T-helper 1 cell (primary cell): ENCODE data around the gene MLPH.

Source experiments
- DNase-seq, 5 donors: peaks; one replicate each; pipeline ENCODE4 v3.0.0-alpha.2; 2012 to 2020

MLPH gene

DNA sequence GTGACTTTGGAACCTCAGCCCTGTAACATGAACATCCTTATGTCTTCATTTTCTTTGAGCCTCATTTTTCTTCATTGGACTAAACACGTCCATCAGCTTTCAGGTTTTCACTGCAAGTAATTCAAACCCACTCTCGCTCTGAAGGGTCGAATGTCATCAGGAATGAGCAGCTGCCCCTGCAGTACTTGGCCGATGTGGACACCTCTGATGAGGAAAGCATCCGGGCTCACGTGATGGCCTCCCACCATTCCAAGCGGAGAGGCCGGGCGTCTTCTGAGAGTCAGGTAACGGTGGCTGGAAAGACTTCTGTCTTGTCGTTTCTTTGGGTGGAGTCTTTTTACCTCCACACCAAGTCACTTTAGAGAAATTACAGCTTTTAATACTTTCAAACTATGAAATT lies 40.2 kb downstream of the MLPH start:
- no peak for DNase-seq

DNA sequence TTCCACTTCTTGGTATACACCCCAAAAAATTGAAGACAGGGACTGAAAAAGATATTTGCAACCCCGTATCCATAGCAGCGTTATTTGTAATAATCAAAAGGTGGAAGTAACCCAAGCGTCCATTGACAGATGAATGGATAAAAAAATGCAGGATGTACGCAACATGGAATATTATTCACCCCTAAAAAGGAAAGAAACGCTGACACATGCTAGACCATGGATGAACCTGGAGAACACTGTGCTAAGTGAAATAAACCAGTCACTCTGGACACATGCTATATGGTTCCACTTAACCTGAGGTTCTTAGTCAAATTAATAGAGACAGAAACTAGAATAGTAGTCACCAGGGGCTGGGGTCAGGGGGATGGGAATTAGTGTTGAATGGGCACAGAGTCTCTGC lies 40.7 kb downstream of the MLPH start:
- no peak for DNase-seq

DNA sequence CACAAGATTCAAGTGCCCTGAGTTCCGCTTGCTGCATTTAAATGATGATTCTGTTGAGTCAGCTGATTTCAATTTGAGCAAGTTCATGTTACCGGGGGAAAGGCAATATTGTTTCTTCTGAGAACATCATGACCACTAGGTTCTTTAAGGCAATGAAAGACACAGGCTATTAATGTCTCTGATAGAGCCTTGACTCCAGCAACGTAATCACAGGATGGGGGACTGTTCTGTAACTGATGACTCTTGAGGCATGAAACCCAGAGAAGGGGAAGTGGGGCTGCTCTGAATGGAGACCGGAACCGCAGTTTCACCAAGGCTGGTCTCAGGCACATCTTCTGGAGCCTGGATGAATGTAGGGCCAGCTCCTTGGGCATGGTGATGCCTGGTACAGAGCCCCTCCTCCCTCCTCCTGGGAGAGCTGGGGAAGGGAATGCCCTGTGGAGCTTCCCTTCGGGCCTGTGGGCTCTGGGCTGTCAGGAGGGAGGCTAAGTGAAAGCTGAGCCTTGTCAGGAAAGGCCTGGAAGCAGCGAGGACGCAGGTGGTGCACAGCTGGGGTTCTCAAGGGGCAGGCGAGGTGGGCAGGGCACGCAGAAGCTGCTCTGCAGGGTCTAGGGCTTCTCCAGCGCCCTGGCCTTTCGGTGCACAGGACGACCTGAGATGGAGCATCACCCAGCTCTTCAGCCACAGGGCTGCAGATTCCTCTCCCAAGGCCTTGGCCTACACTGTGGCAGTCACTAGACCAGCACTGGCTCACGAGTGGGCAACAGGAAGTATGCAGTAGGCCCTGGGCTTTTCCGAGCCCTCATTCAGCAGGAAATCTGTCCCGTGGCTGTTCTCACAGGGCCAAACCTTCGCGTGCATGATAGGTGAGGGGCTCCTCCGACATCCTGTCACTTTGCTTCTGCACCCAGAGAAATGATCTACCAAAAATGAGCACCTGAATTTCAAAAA lies 42.7 kb downstream of the MLPH start:
- no peak for DNase-seq

DNA sequence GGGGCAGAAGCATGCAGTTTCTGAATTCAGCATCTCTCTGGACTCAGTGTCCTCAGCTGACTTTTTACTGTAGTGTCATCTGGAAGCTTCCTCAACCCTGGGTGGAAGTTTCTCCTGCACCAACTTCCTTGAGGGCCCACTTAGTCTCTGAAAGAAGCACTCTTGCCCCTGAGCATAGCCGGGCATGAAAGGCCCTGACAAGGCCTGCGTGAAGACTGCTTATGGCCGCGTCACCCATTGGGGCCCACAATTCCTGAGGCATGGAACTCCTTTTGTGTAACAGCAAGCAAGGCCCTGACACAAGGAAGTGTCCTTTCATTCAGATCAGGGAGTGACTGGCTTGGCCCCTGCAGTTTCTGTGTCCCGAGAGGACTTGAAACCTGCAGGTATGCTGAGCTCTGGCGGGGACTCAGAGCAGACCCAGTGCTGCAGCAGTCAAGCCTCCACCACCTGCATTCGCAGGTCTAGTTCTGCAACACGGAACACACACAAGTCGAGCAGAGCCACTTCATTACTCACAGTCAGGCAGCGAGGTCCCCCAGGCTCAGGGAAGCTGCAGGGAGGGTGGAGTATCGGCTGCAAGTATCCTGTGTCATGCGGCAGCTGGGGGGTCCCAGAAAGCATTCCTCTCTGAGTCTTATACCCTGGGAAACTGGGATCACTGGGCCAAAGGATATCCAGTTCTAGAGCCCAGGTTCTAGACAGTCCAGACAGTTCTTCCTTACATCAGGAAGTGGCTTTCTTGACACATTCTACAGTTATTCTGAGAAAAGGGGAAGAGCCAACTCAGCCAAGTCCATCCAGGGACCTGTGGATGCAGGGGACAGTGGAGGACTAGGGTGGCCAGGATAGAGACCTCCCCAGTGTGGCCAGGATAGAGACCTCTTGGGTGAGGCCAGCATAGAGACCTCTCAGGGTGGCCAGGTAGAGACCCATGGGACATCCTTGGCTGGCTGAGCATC lies 43.7 kb downstream of the MLPH start:
- DNase-seq, result no peak

DNA sequence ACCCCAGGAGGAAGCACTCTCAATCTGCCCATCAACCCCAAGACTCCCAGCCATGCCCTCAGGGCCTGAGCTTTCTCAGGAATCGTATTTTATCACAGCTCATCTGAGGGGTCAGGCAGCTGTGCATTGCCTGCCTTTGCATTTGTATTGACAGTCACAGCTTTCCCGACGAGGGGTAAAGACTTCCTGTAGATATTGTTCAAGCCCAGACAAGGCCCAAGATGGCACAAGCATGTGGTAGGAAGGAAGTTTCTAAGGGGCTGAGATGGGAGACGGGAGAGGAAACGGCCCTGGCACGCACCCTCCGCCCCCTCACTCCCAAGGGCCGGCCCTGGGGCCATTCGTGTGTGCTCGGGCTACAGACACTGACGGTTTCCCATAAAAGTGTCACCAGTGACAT lies 45.1 kb downstream of the MLPH start:
- no peak for DNase-seq

DNA sequence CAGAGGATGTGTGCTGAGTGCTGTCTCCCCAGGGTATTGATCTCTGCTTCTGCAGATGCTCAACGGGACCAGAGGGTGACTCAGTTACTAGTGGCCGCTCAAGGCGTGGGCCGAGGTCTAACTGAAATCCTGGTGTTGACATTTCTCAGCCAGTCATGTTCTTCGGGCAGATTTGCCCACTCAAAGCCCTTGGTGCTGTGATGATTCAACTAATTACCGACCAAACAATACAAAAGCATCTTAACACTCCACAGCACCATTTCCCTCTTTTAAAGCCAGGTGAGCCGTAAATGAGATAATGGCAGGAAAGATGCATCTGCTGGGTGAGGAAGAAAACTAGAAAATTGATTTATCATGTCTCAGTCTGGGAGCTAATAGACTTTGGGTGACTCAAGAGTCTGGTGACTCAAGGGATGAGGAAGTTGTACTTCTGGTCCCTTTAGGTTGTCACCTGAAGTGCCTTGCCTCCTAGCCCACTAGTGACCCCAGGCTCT lies 46.7 kb downstream of the MLPH start:
- no peak for DNase-seq

DNA sequence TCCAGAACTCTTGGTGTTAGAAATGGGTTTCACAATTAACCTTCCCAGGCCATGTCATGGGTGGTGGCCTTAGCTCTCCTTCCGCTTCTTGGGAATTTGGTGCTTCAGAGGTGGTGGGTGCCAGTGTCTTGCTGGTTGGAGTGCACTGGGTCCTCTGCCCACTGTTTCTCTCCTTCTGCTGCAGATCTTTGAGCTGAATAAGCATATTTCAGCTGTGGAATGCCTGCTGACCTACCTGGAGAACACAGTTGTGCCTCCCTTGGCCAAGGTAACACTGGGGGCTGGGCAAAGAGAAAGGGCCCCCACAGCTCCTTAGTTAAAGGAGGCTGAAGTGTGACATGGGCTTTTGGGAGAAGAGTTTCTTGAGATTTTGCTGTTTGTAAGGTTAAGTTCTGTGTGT lies 47.3 kb downstream of the MLPH start:
- no peak for DNase-seq

DNA sequence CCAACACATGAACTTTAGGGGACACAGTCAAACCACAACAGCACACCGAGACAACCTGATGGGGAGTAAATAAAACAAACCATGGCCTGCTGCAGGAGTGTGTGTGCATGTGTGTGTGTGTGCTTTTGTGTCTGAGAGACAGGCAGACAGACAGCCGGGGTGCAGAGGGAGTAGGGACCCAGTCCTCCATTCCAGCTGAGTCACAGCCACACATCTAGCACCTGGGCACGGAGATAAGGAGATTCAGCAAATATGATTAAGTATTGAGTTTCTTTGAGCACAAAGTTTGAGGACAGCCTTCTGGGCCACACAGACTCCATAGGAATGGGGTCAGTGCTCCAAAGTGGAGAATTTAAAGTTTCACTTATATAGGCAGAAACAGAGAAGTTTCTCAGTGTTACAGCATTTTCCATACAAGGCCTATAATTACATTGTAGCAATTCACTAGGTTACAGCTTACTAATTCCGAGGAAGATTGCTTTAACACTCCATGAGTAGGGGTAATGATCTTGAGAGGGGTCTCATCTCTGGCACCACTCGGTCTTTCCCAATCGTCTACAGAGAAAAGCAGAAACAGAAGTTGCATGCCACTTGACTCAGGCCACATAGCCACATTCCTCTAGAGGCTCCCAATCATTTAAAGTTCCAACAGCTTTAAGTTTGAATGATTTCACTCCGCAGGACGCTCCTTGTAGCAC lies 48.5 kb downstream of the MLPH start:
- DNase-seq, result no peak

DNA sequence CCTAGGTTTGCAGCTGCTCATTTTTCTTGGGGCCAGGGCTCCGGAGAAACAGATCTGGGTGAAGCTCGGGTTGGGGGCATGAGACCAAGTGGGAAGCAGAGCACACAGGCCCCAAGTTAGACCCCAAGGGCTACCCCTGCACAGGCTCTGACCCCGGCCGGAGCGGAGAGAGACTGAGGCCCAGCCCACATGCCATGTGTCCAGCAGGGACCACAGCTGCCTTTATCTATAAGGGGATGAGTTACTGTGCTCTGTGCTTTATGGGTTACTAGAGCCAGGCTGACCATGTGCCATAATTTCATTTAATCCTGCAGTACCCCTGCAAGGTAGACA lies 49.0 kb downstream of the MLPH start:
- DNase-seq, result no peak

DNA sequence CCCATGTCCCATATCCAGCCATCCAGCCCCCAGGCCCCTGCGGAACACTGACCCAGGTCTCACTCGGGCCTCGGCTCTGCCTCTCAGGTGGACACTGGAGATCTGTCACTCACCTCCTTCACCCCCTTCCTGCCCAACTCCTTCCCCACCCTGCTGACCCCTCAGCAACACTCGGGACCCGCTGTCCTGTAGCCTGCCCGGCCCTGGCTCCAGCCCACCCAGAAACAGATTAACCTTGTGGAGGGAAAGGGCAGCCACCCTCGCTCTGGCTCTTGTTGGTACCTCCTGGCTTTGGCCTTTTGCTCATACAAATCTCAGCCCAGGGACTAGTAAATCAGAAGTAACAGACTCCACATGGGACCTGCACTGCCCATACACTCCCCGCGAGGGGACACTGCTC lies 49.6 kb downstream of the MLPH start:
- DNase-seq, result no peak

DNA sequence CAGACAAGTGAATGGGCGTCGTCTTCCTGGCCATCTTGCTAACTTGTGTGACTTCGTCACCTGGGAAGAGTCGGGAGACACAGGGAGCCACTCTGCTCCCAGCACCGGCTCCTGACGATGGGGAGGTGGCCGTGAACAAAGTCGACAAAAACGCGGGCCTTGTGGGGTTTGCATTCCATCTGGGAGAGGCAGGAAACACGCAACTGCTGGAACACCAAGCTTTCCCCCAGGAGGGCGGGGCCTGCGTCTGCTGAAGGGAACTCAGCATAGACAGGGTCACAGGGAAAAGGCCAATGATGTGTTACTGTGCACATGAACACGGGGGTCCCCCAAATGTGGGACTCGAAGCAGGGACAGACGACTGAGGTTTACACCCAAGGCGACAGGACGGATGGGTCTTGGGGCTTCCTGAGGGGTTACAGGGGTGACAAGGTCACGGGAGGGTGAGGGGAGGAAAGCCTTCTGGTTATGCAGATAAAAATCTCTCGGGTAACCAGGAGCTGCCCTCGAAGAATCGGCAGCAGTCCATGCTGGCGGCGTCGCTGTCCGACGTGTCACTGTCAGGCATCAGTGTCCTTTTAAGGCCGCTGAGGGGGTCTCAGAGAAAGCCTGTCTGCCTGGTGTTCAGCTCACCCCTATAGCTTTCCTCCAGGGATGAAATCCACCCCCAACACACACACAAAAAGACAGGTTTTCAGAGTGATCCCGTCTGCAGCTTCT lies 51.1 kb downstream of the MLPH start:
- DNase-seq, result no peak

DNA sequence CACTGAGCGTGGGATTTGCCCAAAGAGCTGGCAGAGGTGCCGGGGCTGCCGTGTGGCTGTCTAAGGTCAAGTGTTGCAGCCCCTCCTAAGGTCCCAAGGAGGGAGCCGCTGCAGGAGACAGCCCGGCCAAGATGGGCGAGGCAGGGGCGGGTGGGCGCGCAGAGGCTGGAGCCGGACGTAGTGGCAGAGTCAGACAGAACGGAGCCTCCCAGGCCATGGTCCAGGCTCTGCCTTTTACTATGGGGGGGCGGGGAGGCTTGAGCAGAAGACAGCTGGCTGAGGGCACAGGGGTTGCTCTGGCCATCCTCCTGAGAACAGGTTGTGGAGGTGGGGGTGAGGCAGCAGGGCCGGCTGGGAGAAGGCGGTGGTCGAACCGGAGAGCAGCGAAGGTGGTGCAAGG lies 51.9 kb downstream of the MLPH start:
- no peak for DNase-seq

DNA sequence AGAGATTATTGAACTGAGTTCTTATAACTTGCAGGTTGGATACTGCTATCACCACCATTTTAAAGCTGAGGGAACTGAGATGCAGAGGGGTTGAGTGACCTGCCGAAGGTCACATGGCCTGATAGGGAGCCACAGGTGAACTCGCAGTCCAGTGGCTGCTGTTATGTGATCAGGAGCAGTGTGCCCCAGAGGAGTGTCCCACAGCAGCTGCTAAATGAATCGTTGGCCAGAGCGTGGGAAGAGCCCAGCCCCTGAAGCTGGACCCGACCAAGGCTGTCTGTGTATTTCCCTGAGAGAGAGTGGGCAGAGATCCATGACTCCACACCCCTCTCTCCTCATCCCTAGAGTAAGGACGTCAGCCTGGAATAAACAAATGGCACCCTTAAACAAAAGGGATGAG lies 52.6 kb downstream of the MLPH start:
- DNase-seq, result no peak

DNA sequence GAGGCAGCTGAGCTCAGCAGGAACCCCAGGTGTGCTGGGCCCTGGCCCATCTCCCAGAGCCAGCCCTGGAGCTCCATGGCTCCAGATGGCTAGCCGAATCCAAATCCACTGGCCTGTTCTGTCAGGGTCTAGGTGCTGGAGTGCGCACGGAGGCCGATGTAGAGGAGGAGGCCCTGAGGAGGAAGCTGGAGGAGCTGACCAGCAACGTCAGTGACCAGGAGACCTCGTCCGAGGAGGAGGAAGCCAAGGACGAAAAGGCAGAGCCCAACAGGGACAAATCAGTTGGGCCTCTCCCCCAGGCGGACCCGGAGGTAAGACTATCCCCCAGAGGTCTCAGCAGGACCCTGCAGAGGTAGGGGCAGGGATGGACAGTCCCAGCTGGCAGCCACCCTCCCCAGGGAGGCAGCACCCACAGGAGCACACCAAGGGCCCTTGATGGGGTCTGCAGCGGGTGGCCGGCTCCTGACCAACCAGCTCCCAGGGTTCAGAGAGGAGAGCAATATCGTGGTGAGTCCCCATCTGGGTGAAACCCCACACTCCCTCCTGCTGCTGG lies 53.2 kb downstream of the MLPH start:
- no peak for DNase-seq

DNA sequence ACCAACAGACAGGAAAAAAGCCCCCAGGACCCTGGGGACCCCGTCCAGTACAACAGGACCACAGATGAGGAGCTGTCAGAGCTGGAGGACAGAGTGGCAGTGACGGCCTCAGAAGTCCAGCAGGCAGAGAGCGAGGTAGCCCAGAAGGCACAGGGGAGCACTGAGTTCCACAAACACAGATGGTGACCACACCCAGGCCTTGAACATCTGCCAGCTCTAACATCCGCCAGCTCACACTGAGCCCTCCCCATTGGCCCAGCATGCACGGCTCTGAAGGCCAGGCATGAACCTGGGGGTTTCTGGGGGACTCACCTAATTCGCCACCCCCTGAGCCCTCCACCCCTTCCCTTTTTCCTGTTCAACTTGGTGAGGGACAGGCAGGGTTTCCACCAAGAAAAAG lies 53.8 kb downstream of the MLPH start:
- no peak for DNase-seq

DNA sequence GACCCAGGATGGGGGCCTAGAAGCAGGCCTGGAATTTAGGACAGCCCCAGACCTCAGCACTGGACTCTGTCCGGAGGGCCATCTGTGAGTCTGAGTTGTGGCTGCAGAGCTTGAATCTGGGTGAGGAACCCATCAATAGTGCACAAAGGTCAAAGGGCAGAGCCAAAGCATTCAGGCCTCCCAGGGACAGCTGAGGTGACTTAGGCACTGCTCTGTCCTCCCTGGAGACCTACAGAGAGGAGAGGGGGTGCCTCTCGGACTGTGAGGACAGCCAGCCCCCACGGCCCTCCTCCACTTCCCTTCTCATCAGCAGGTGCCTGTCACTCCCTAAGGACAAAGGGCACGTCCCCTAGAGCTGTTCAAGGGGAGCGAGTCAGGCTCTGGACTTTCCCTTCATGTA lies 54.2 kb downstream of the MLPH start:
- DNase-seq, result no peak

DNA sequence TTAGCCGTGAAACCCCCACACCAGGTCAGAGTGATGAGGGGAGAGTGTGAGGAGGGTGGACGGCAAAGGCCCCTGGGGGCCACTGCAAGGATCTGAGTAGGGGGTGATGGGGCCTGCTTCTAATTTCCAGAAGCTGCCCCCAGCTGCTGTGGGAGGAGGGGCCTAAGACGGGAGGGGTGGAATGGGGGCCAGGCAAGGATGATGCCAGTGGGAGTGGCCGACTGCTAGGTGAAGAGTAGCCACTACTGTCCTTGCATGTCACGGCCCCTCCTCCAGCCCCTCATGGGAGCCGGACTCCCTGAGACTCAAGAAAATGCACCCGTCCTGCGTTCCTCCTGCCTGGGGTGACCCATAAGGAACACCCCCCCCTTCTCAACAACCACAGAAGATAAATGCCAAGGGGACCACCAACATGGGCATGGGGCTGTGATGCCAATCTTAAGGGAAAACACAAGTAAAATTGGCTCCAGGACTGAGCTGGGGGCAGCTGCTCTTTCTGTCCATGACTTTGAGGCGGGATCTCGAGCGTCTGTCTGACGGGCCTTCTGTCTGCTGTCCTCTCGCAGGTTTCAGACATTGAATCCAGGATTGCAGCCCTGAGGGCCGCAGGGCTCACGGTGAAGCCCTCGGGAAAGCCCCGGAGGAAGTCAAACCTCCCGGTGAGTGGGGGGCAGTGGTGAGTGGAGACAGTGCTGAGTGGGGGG lies 55.1 kb downstream of the MLPH start:
- no peak for DNase-seq

DNA sequence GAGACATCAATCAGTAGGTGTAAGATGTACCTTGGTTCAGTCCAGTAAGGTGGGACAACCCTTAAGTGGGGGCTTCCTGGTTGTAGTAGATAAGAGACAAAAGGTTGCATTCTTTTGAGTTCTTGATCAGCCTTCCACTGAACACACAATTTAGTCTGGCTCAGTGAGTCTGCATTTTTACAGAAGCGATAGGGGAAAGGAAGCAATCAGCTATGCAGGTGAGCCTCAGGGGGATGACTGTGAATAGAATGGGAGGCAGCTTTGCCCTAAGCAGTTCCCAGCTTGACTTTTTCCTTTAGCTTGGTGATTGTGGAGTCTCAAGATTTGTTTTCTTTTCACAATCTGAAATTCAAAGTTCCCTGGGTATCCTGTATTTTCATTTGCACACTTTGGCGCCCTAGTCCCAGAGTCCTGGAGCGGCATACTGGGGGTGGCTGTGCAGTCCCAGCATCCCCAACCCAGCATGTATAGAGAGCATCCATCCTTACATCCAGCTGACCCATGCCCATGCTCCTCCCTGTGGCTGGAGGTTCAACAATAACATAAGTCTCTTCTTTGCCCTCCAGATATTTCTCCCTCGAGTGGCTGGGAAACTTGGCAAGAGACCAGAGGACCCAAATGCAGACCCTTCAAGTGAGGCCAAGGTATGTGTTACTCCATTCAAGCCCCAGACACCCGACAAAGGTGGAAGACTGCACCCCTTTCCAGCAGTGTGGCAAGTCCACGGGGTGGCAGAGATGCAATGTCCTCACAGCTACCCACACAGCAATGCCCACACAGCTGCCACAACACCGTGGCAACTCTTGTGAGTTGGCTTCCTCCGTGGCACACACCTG lies 59.2 kb downstream of the MLPH start:
- DNase-seq, result no peak

DNA sequence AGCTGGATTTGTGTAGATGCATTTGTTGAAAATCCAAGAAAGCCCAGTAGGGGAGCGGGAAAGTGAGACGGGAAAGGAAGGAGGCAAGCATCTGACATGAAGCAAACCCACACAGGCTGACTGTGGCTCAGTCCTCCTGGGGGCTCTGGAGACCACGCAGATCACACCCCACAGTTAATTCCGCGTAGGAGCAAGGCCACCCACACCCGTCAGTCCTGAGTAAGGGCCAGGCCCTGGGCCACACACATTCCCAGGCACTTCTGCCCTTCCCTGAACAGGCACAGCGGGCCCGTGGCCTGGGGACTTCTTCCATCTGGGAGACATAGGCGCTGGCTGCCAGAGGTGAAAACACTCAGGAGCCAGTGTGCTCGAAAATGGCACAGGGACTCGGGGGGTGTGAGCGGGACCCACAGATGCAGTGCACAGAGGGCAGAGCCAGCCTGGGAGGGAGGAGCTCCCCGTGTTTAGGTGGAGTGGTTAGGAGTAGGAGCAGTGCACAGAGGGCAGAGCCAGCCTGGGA lies 59.9 kb downstream of the MLPH start:
- no peak for DNase-seq

DNA sequence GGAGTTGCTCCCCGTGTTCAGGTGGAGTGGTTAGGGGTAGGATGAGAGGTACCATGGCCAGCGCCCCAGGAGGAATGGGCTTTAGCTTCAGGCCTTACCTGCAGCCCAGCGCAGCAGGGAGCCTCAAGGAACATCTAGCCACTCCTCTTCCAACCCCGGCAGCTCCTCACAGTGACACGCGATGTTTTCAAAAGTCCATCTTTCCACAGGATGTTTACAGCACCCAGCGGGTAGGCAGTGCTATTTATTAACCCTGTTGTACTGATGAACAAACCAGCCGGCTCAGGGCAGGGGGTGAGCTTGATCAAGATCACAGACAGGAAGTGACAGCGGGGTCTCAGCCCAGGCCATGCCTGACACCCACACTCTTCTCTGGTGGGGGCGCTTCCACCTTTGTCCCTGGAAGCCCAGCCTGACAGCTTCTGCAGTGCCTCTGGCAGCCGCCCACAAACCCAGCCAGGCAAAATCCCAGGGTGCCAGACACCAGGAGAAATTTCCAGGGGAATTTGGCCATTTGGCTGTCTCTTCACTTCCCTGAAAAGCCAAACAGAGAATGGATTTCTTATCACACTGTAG lies 60.9 kb downstream of the MLPH start:
- no peak for DNase-seq
